Liver (tissue), 3 donors: ENCODE measurements around the gene GRIK2.

Experiments
- CTCF ChIP-seq: fragments of 150-350 bp; IDR thresholded peaks from 2 replicates; pipeline ENCODE4 v1.5.1; 2017; ENCODE audit warnings: improper control_type of control experiment, low read depth, low read length; ENCODE audit not compliant: missing input control
- JUND ChIP-seq, 2 donors: IDR thresholded peaks; 2 replicates each; pipeline ENCODE4 v1.6.1; 2016; ENCODE audit warnings: antibody characterized with exemption in 2 of 2
- TAF1 ChIP-seq: conservative IDR thresholded peaks from 2 replicates; pipeline ENCODE4 v1.6.1; 2016; ENCODE audit warnings: antibody characterized with exemption, mild to moderate bottlenecking
- donor health status: healthy.
- donor health status: healthy.

GRCh38 chr6:101539510-101540245 lies 146.2 kb downstream of the GRIK2 start:
- TF ChIP-seq CTCF, result no peak
- no peak for TF ChIP-seq TAF1
- TF ChIP-seq JUND (IDR thresholded peaks at IDR 0.05), result no peak
